GM21529 (cell line): ENCODE data around the gene C5orf58.

Source experiments
- ATAC-seq: cut with Tn5 transposase; IDR thresholded peaks from one replicate; pipeline ENCODE4 v1.9.1; 2021; ENCODE audit not compliant: unreplicated experiment

Gene C5orf58

GRCh38 chr5:170278611-170279458, 46.0 kb downstream of the C5orf58 start:
- peak; percentile 91 for ATAC-seq

- no peak for ATAC-seq
Measured at GRCh38 chr5:170279459-170279817, 46.7 kb downstream of the C5orf58 start.

- no peak for ATAC-seq
Measured at GRCh38 chr5:170280011-170280493, 47.3 kb downstream of the C5orf58 start.

GRCh38 chr5:170283296-170283695, 50.5 kb downstream of the C5orf58 start:
- ATAC-seq = no peak

- no peak for ATAC-seq
Measured at GRCh38 chr5:170284231-170284630, 51.4 kb downstream of the C5orf58 start.

- ATAC-seq = no peak
Measured at GRCh38 chr5:170285181-170285580, 52.4 kb downstream of the C5orf58 start.

- no peak for ATAC-seq
Measured at GRCh38 chr5:170286386-170286925, 53.7 kb downstream of the C5orf58 start.

GRCh38 chr5:170287532-170287931, 54.7 kb downstream of the C5orf58 start:
- no peak for ATAC-seq

- no peak for ATAC-seq
Measured at GRCh38 chr5:170288151-170288550, 55.4 kb downstream of the C5orf58 start.

- ATAC-seq = no peak
Measured at GRCh38 chr5:170288551-170288950, 55.8 kb downstream of the C5orf58 start.

- no peak for ATAC-seq
Measured at GRCh38 chr5:170289121-170289520, 56.3 kb downstream of the C5orf58 start.

- ATAC-seq = no peak
Measured at GRCh38 chr5:170289764-170290163, 57.0 kb downstream of the C5orf58 start.

GRCh38 chr5:170290498-170290897, 57.7 kb downstream of the C5orf58 start:
- no peak for ATAC-seq

GRCh38 chr5:170292179-170293104, 59.7 kb downstream of the C5orf58 start:
- no peak for ATAC-seq

- ATAC-seq = peak; percentile 75
Measured at GRCh38 chr5:170293273-170293672, 60.5 kb downstream of the C5orf58 start.

- ATAC-seq = no peak
Measured at GRCh38 chr5:170294057-170294456, 61.3 kb downstream of the C5orf58 start.

GRCh38 chr5:170294556-170294955, 61.8 kb downstream of the C5orf58 start:
- no peak for ATAC-seq
